ENCODE measurements around the gene CD33.

CD33 gene

GRCh38 chr19:51253088-51253806 lies 28.4 kb downstream of the CD33 start:
- in situ Hi-C loops (cut with HindIII; ENCODE audit: low sequenced_read_pairs) = no loop called here
- no peak overlapping the region for H3K4me3 ChIP-seq (ENCODE audit: low read depth, low read length)
- DNase-seq (ENCODE audit: low read depth, low spot score) = no peak
- no peak for TF ChIP-seq CTCF (IDR thresholded peaks at IDR 0.05; ENCODE audit: low read depth, low read length)

GRCh38 chr19:51256155-51256625 lies 31.3 kb downstream of the CD33 start:
- H3K4me3 ChIP-seq (ENCODE audit: low read depth, low read length) = no peak overlapping the region
- no peak for DNase-seq (ENCODE audit: low read depth, low spot score)
- no peak for TF ChIP-seq CTCF (IDR thresholded peaks at IDR 0.05; ENCODE audit: low read depth, low read length)
- in situ Hi-C loops (cut with HindIII; ENCODE audit: low sequenced_read_pairs) = no loop called here

- no peak for DNase-seq (ENCODE audit: low read depth, low spot score)
- TF ChIP-seq CTCF (IDR thresholded peaks at IDR 0.05; ENCODE audit: low read depth, low read length) = no peak
- in situ Hi-C loops (cut with HindIII; ENCODE audit: low sequenced_read_pairs) = no loop called here
- H3K4me3 ChIP-seq (ENCODE audit: low read depth, low read length) = no peak overlapping the region
Observed at GRCh38 chr19:51257471-51257870, 32.6 kb downstream of the CD33 start.

GRCh38 chr19:51258165-51259160 lies 33.6 kb downstream of the CD33 start:
- no peak for TF ChIP-seq CTCF (IDR thresholded peaks at IDR 0.05; ENCODE audit: low read depth, low read length)
- DNase-seq (ENCODE audit: low read depth, low spot score) = no peak
- H3K4me3 ChIP-seq (ENCODE audit: low read depth, low read length) = no peak overlapping the region
- in situ Hi-C loops (cut with HindIII; ENCODE audit: low sequenced_read_pairs) = no loop called here

GRCh38 chr19:51259348-51260245 lies 34.7 kb downstream of the CD33 start:
- in situ Hi-C loops (cut with HindIII; ENCODE audit: low sequenced_read_pairs) = no loop called here
- peak; percentile 51 for TF ChIP-seq CTCF (IDR thresholded peaks at IDR 0.05; ENCODE audit: low read depth, low read length)
- H3K4me3 ChIP-seq (ENCODE audit: low read depth, low read length) = no peak overlapping the region
- DNase-seq (ENCODE audit: low read depth, low spot score) = no peak

- no peak for DNase-seq (ENCODE audit: low read depth, low spot score)
- H3K4me3 ChIP-seq (ENCODE audit: low read depth, low read length) = no peak overlapping the region
- in situ Hi-C loops (cut with HindIII; ENCODE audit: low sequenced_read_pairs) = no loop called here
- TF ChIP-seq CTCF (IDR thresholded peaks at IDR 0.05; ENCODE audit: low read depth, low read length) = no peak
Observed at GRCh38 chr19:51263808-51264207, 38.9 kb downstream of the CD33 start.

All from astrocyte of the spinal cord (primary cell).